Left forelimb (tissue), 1 donor: ENCODE data around the gene ZNF277.

Experiments
- DNase-seq: peaks from one replicate; pipeline ENCODE4 v3.0.0-alpha.2; 2018; ENCODE audit warnings: low spot score

ZNF277 gene

GRCh38 chr7:112254709-112255387 lies 48.4 kb downstream of the ZNF277 start:
- DNase-seq, result no peak

- no peak for DNase-seq
Observed at GRCh38 chr7:112255388-112255720, 48.9 kb downstream of the ZNF277 start.

- DNase-seq, result no peak
Observed at GRCh38 chr7:112257073-112257472, 50.6 kb downstream of the ZNF277 start.

- DNase-seq, result no peak
Observed at GRCh38 chr7:112260911-112261310, 54.4 kb downstream of the ZNF277 start.

- DNase-seq, result no peak
Observed at GRCh38 chr7:112262036-112262435, 55.5 kb downstream of the ZNF277 start.

GRCh38 chr7:112262855-112263487 lies 56.5 kb downstream of the ZNF277 start:
- DNase-seq, result no peak

- no peak for DNase-seq
Observed at GRCh38 chr7:112263519-112263918, 57.0 kb downstream of the ZNF277 start.

GRCh38 chr7:112266141-112266540 lies 59.6 kb downstream of the ZNF277 start:
- no peak for DNase-seq

GRCh38 chr7:112266595-112267270 lies 60.2 kb downstream of the ZNF277 start:
- no peak for DNase-seq

- no peak for DNase-seq
Observed at GRCh38 chr7:112267944-112268691, 61.6 kb downstream of the ZNF277 start.

- DNase-seq, result no peak
Observed at GRCh38 chr7:112271162-112271561, 64.7 kb downstream of the ZNF277 start.

- DNase-seq, result no peak
Observed at GRCh38 chr7:112272921-112273561, 66.5 kb downstream of the ZNF277 start.

GRCh38 chr7:112279042-112279441 lies 72.5 kb downstream of the ZNF277 start:
- DNase-seq, result no peak

GRCh38 chr7:112280267-112280666 lies 73.8 kb downstream of the ZNF277 start:
- DNase-seq, result no peak

GRCh38 chr7:112282476-112283188 lies 76.1 kb downstream of the ZNF277 start:
- no peak for DNase-seq

- no peak for DNase-seq
Observed at GRCh38 chr7:112283382-112283910, 77.0 kb downstream of the ZNF277 start.

GRCh38 chr7:112286250-112287086 lies 80.0 kb downstream of the ZNF277 start:
- DNase-seq, result no peak

GRCh38 chr7:112288301-112288700 lies 81.8 kb downstream of the ZNF277 start:
- no peak for DNase-seq

GRCh38 chr7:112290065-112290464 lies 83.6 kb downstream of the ZNF277 start:
- no peak for DNase-seq

GRCh38 chr7:112292162-112292561 lies 85.7 kb downstream of the ZNF277 start:
- DNase-seq, result no peak
